Activated CD8-positive, alpha-beta T cell treated with anti-CD3 and anti-CD28 coated beads for 36 hours (primary cell): Measurements from ENCODE around the gene RC3H2. TPM values are rescaled to one million over a fixed set of nuclear protein-coding genes. Genes with fewer than 3 reads are reported as not detected.
"Not testable (repeated sequence)": the region's sequence is repeated elsewhere in the genome, so short reads cannot be mapped to it uniquely, and the experiment has no call there.

Experiments used
- ATAC-seq: fragments of 200-7000 bp; cut with Tn5 transposase; one replicate; pipeline ENCODE4 v1.10.0; 2021; ENCODE audit warnings: mild to moderate bottlenecking, moderate library complexity
- CTCF ChIA-PET: fragments of 350-600 bp; sonication (Branson Sonifier 250); formaldehyde crosslinking; loops from one replicate; lab custom pipeline; 2021; ENCODE audit warnings: antibody characterized with exemption; lab: Charles Lee
- POLR2A ChIA-PET: fragments of 350-600 bp; sonication (Branson Sonifier 250); formaldehyde crosslinking; loops from one replicate; lab custom pipeline; 2021; ENCODE audit warnings: antibody characterized with exemption; lab: Charles Lee
- DNase-seq: peaks from one replicate; pipeline ENCODE4 v3.0.0-alpha.2; 2020
- H3K27ac Mint-ChIP-seq: one replicate; pipeline ENCODE4 v1.8.0; 2021; ENCODE audit warnings: mild to moderate bottlenecking, mixed read lengths
- H3K27me3 Mint-ChIP-seq: one replicate; pipeline ENCODE4 v1.8.0; 2021; ENCODE audit warnings: mixed read lengths
- H3K36me3 Mint-ChIP-seq: one replicate; pipeline ENCODE4 v1.8.0; 2021; ENCODE audit warnings: low read depth, mixed read lengths
- H3K4me1 Mint-ChIP-seq: one replicate; pipeline ENCODE4 v1.8.0; 2021; ENCODE audit warnings: low read depth, mixed read lengths
- H3K4me3 Mint-ChIP-seq: one replicate; pipeline ENCODE4 v1.8.0; 2021; ENCODE audit warnings: mild to moderate bottlenecking, moderate library complexity, mixed read lengths
- H3K9me3 Mint-ChIP-seq: one replicate; pipeline ENCODE4 v1.8.0; 2021; ENCODE audit warnings: mixed read lengths
- CTCF ChIP-seq: fragments of 200-600 bp; IDR thresholded peaks from one replicate; pipeline ENCODE4 v1.8.0; 2022; ENCODE audit warnings: antibody characterized with exemption, mild to moderate bottlenecking
- intact Hi-C: fragments of 100-400 bp; cut with micrococcal nuclease; formaldehyde crosslinking; loops from one replicate; pipeline ENCODE4 v1.10.0; 2022
- total RNA-seq, 2 experiments: library from RNA; stranded (reverse); gene quantifications; one replicate each; pipeline ENCODE4 v1.2.3, GENCODE V29; 2021

Gene RC3H2
- total RNA-seq, 2 experiments from 2014 or later, result 22.7 to 22.8 TPM

GRCh38 chr9:122837266-122837850 lies 67.8 kb downstream of the RC3H2 start:
- CTCF ChIA-PET, result interaction anchor here (0.7 kb wide), 1 partner anchor 154 kb away, joined by 3 read pairs; no protein-coding TSS in a partner anchor
- no peaks in the 10 kb centered on the region for H3K9me3 Mint-ChIP-seq
- H3K4me3 Mint-ChIP-seq, result no peak overlapping the region
- ATAC-seq (no peak), DNase-seq (no peak)
- TF ChIP-seq CTCF, result no peak
- POLR2A ChIA-PET, result no interaction called here
- intact Hi-C loops, result no loop called here
- no peaks in the 10 kb centered on the region for H3K27me3 Mint-ChIP-seq
- H3K4me1 Mint-ChIP-seq, result peaks cover 12% of the 10 kb centered on the region
- no peak overlapping the region for H3K27ac Mint-ChIP-seq
- no peaks in the 10 kb centered on the region for H3K36me3 Mint-ChIP-seq

- Mint-ChIP-seq H3K4me1 (peaks cover 14% of the 10 kb centered on the region), H3K9me3 (no peaks in the 10 kb centered on the region), H3K36me3 (no peaks in the 10 kb centered on the region), H3K27ac (peak overlapping the region; percentile 89), H3K4me3 (peak overlapping the region; percentile 54), H3K27me3 (no peaks in the 10 kb centered on the region)
- peak; percentile 25 for TF ChIP-seq CTCF
- ATAC-seq, result peak; percentile 79
- ChIA-PET CTCF (interaction anchor here (0.7 to 2.2 kb wide), 11 partner anchors 9 to 160 kb away, joined by 3 to 12 read pairs (median 4); no protein-coding TSS in a partner anchor), POLR2A (interaction anchor here (0.8 to 1.5 kb wide), 6 partner anchors 9 to 52 kb away, joined by 3 to 8 read pairs (median 3); no protein-coding TSS in a partner anchor)
- intact Hi-C loops, result no loop called here
- peak; percentile 45 for DNase-seq
Observed at GRCh38 chr9:122835313-122835731, 69.8 kb downstream of the RC3H2 start.

GRCh38 chr9:122832194-122832593 lies 73.0 kb downstream of the RC3H2 start:
- POLR2A ChIA-PET, result no interaction called here
- intact Hi-C loops, result no loop called here

GRCh38 chr9:122828965-122829284 lies 76.2 kb downstream of the RC3H2 start:
- DNase-seq, H3K9me3 Mint-ChIP-seq, H3K36me3 Mint-ChIP-seq, H3K27me3 Mint-ChIP-seq, intact Hi-C loops, ATAC-seq: not testable (repeated sequence)
- Mint-ChIP-seq H3K4me3 (peak overlapping the region; percentile 93), H3K4me1 (peaks cover 30% of the 10 kb centered on the region), H3K27ac (peak overlapping the region; percentile 95)
- POLR2A ChIA-PET, result interaction anchor here (1.2 to 2.2 kb wide), 2 partner anchors 9 to 13 kb away, joined by 4 to 6 read pairs; no protein-coding TSS in a partner anchor
- CTCF ChIA-PET, result interaction anchor here (1.2 to 1.8 kb wide), 3 partner anchors 19 to 478 kb away, joined by 4 to 7 read pairs (median 4); no protein-coding TSS in a partner anchor

More at GRCh38 chr9:122832194-122832593, 73.0 kb downstream of the RC3H2 start:
- DNase-seq, result no peak
- Mint-ChIP-seq H3K36me3 (no peaks in the 10 kb centered on the region), H3K27me3 (no peaks in the 10 kb centered on the region), H3K4me1 (peaks cover 15% of the 10 kb centered on the region), H3K9me3 (no peaks in the 10 kb centered on the region), H3K27ac (peak overlapping the region; percentile 29), H3K4me3 (no peak overlapping the region)
- no peak for TF ChIP-seq CTCF
- CTCF ChIA-PET, result no interaction called here
- ATAC-seq, result no peak

GRCh38 chr9:122827761-122828093 lies 77.4 kb downstream of the RC3H2 start:
- H3K4me3 Mint-ChIP-seq, result peak overlapping the region; percentile 93
- H3K36me3 Mint-ChIP-seq, result peaks cover 5% of the 10 kb centered on the region
- ATAC-seq, result peak; percentile 3
- DNase-seq, result no peak
- no peaks in the 10 kb centered on the region for H3K27me3 Mint-ChIP-seq
- TF ChIP-seq CTCF, result no peak
- H3K27ac Mint-ChIP-seq, result peak overlapping the region; percentile 95
- intact Hi-C loops, result no loop called here
- ChIA-PET POLR2A (interaction anchor here (0.9 to 2.2 kb wide), 2 partner anchors 9 to 11 kb away, joined by 3 to 6 read pairs; no protein-coding TSS in a partner anchor), CTCF (interaction anchor here (0.9 to 1.8 kb wide), 4 partner anchors 11 to 477 kb away, joined by 3 to 7 read pairs (median 4); no protein-coding TSS in a partner anchor)
- H3K9me3 Mint-ChIP-seq, result no peaks in the 10 kb centered on the region
- H3K4me1 Mint-ChIP-seq, result peaks cover 30% of the 10 kb centered on the region
